SKM-1 (cell line): ENCODE measurements around the gene SDC4.
A peak's percentile ranks its signal among the peaks of the same experiment; 100 is the strongest.
"Not testable (repeated sequence)": the region's sequence is repeated elsewhere in the genome, so short reads cannot be mapped to it uniquely, and the experiment has no call there.

Experiments
- DNase-seq: peaks from one replicate; lab custom pipeline; 2025; ENCODE audit not compliant: unreplicated experiment; lab: John Stamatoyannopoulos, UW

Gene SDC4

GRCh38 chr20:45365444-45365970 lies 17.3 kb upstream of the SDC4 start:
- no peak for DNase-seq

GRCh38 chr20:45363611-45364492 lies 15.6 kb upstream of the SDC4 start:
- DNase-seq = no peak

GRCh38 chr20:45362804-45363610 lies 14.8 kb upstream of the SDC4 start, which contains the start of gene SYS1:
Gene SYS1, plus strand, starts transcription at chr20:45363156. Its CDS starts 376 bp downstream, at chr20:45363532.
- DNase-seq = peak; percentile 99

- DNase-seq = peak; percentile 12
Observed at GRCh38 chr20:45361793-45362192, 13.6 kb upstream of the SDC4 start.

- no peak for DNase-seq
Observed at GRCh38 chr20:45359406-45360148, 11.4 kb upstream of the SDC4 start.

- no peak for DNase-seq
Observed at GRCh38 chr20:45359069-45359405, 10.8 kb upstream of the SDC4 start.

GRCh38 chr20:45358282-45359068 lies 10.3 kb upstream of the SDC4 start:
- no peak for DNase-seq

- no peak for DNase-seq
Observed at GRCh38 chr20:45355209-45356084, 7.2 kb upstream of the SDC4 start.

GRCh38 chr20:45354423-45355208 lies 6.4 kb upstream of the SDC4 start:
- DNase-seq = no peak

- no peak for DNase-seq
Observed at GRCh38 chr20:45353746-45354145, 5.5 kb upstream of the SDC4 start.

GRCh38 chr20:45352729-45353128 lies 4.5 kb upstream of the SDC4 start:
- no peak for DNase-seq

GRCh38 chr20:45350795-45351194 lies 2.6 kb upstream of the SDC4 start:
- not testable (repeated sequence) for DNase-seq

- no peak for DNase-seq
Observed at GRCh38 chr20:45350217-45350616, 2.0 kb upstream of the SDC4 start.

- no peak for DNase-seq
Observed at GRCh38 chr20:45347297-45347935, 808 bp downstream of the SDC4 start.

- DNase-seq = no peak
Observed at GRCh38 chr20:45346851-45347250, 1.4 kb downstream of the SDC4 start.

GRCh38 chr20:45346291-45346718 lies 1.9 kb downstream of the SDC4 start:
- no peak for DNase-seq

GRCh38 chr20:45345104-45345936 lies 2.9 kb downstream of the SDC4 start:
- no peak for DNase-seq
